ENCODE measurements around the gene METTL4.

The METTL4 gene

GRCh38 chr18:2504642-2505041 lies 66.7 kb downstream of the METTL4 start:
- DNase-seq, result no peak
- H3K27ac ChIP-seq, result no peak overlapping the region
- TF ChIP-seq, protein P1, sequence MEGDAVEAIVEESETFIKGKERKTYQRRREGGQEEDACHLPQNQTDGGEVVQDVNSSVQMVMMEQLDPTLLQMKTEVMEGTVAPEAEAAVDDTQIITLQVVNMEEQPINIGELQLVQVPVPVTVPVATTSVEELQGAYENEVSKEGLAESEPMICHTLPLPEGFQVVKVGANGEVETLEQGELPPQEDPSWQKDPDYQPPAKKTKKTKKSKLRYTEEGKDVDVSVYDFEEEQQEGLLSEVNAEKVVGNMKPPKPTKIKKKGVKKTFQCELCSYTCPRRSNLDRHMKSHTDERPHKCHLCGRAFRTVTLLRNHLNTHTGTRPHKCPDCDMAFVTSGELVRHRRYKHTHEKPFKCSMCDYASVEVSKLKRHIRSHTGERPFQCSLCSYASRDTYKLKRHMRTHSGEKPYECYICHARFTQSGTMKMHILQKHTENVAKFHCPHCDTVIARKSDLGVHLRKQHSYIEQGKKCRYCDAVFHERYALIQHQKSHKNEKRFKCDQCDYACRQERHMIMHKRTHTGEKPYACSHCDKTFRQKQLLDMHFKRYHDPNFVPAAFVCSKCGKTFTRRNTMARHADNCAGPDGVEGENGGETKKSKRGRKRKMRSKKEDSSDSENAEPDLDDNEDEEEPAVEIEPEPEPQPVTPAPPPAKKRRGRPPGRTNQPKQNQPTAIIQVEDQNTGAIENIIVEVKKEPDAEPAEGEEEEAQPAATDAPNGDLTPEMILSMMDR (IDR thresholded peaks at IDR 0.05; ENCODE audit: low read depth, low read length, missing control alignments), result no peak
- in situ Hi-C loops (cut with HindIII; ENCODE audit: low pct_ligation_motif_present, low sequenced_read_pairs), result loop anchor here (25.0 kb wide), 2 partner anchors 117 to 392 kb away; no protein-coding TSS in a partner anchor
- H3K4me3 ChIP-seq (ENCODE audit: low read depth, low read length), result no peak overlapping the region
- H3K36me3 ChIP-seq (replicated peaks), result no peaks in the 10 kb centered on the region
- no peaks in the 10 kb centered on the region for H3K27me3 ChIP-seq (replicated peaks)

DNA sequence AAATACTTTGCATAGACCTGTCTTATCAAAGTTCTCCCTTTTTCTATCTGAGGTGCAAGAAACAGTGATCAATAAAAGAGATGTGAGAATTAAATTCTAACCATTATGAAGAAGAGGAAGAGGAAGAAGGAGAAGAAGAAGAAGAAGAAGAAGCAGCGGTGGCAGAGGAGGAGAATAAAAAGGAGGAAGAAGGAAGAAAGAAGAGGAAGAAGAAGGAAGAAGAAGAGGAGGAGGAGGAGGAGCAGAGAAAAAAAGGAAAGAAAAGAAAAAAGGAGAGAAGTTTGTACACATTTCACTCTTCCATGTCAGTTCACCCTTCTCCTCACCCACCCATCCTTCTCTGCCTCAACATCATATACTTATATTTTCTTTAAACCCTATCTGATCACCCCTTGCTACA lies 68.4 kb downstream of the METTL4 start:
- H3K27ac ChIP-seq, result no peak overlapping the region
- H3K36me3 ChIP-seq (replicated peaks), result no peaks in the 10 kb centered on the region
- H3K27me3 ChIP-seq (replicated peaks), result no peaks in the 10 kb centered on the region
- in situ Hi-C loops (cut with HindIII; ENCODE audit: low pct_ligation_motif_present, low sequenced_read_pairs), result loop anchor here (25.0 kb wide), 2 partner anchors 116 to 391 kb away; no protein-coding TSS in a partner anchor
- TF ChIP-seq, protein P1 (IDR thresholded peaks at IDR 0.05; ENCODE audit: low read depth, low read length, missing control alignments), result no peak
- H3K4me3 ChIP-seq (ENCODE audit: low read depth, low read length), result no peak overlapping the region
- no peak for DNase-seq

DNA sequence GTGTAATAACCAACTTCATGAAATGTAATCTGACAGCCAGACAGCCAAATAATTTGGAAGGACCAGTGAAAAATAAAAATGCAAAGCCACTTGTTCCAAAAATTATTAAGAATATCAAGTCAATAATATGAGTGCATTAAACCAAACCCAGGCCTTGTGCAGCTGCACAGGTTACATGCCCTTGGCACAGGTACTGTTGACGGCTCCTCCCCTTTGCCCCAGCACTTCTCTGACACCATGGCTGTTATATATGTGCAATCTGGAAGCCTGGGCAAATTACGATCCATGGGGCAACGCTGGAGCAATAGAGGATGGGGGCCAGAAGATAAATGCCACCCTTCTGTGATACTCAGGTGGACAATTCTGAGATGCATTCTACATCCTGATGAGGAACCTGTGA lies 68.9 kb downstream of the METTL4 start:
- Histone ChIP-seq H3K4me3 (ENCODE audit: low read depth, low read length) (no peak overlapping the region), H3K36me3 (replicated peaks) (no peaks in the 10 kb centered on the region), H3K27me3 (replicated peaks) (no peaks in the 10 kb centered on the region), H3K27ac (no peak overlapping the region)
- TF ChIP-seq, protein P1 (IDR thresholded peaks at IDR 0.05; ENCODE audit: low read depth, low read length, missing control alignments), result no peak
- in situ Hi-C loops (cut with HindIII; ENCODE audit: low pct_ligation_motif_present, low sequenced_read_pairs), result loop anchor here (25.0 kb wide), 2 partner anchors 115 to 390 kb away; no protein-coding TSS in a partner anchor
- no peak for DNase-seq

DNA sequence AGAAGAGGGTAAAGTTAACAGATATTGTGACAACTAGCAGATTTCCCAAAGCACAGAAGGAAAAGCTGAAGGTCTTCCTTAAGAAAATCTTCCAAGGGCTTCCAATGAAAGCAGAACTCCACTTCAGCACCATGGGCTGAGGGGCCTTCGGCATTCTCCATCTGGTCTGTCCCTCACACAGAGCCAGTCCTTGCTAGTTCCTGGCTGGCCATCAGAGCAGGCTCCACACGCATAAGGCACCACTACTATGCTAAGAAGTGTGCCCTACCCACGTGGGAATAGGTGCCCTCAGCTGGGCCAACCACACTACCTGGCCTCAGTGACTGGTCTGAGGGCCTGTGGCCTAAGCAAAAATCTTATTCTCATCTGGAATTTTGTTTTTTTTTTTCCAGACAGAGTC lies 73.5 kb downstream of the METTL4 start:
- Histone ChIP-seq H3K36me3 (replicated peaks) (no peaks in the 10 kb centered on the region), H3K27me3 (replicated peaks) (no peaks in the 10 kb centered on the region), H3K27ac (no peak overlapping the region), H3K4me3 (ENCODE audit: low read depth, low read length) (no peak overlapping the region)
- in situ Hi-C loops (cut with HindIII; ENCODE audit: low pct_ligation_motif_present, low sequenced_read_pairs), result no loop called here
- TF ChIP-seq, protein P1 (IDR thresholded peaks at IDR 0.05; ENCODE audit: low read depth, low read length, missing control alignments), result no peak
- no peak for DNase-seq

GRCh38 chr18:2495381-2495780 lies 75.9 kb downstream of the METTL4 start:
- no peak for DNase-seq

More at GRCh38 chr18:2495381-2495780, 75.9 kb downstream of the METTL4 start:
- H3K4me3 ChIP-seq (ENCODE audit: low read depth, low read length), result no peak overlapping the region
- TF ChIP-seq, protein P1 (IDR thresholded peaks at IDR 0.05; ENCODE audit: low read depth, low read length, missing control alignments), result no peak
- H3K27ac ChIP-seq, result no peak overlapping the region
- no peaks in the 10 kb centered on the region for H3K27me3 ChIP-seq (replicated peaks)
- in situ Hi-C loops (cut with HindIII; ENCODE audit: low pct_ligation_motif_present, low sequenced_read_pairs), result no loop called here
- no peaks in the 10 kb centered on the region for H3K36me3 ChIP-seq (replicated peaks)

Data from brain microvascular endothelial cell (primary cell).